Measurements from ENCODE around the gene PLCH2.

GRCh38 chr1:2496746-2497145 lies 20.7 kb downstream of the PLCH2 start:
- TF ChIP-seq, protein P1, sequence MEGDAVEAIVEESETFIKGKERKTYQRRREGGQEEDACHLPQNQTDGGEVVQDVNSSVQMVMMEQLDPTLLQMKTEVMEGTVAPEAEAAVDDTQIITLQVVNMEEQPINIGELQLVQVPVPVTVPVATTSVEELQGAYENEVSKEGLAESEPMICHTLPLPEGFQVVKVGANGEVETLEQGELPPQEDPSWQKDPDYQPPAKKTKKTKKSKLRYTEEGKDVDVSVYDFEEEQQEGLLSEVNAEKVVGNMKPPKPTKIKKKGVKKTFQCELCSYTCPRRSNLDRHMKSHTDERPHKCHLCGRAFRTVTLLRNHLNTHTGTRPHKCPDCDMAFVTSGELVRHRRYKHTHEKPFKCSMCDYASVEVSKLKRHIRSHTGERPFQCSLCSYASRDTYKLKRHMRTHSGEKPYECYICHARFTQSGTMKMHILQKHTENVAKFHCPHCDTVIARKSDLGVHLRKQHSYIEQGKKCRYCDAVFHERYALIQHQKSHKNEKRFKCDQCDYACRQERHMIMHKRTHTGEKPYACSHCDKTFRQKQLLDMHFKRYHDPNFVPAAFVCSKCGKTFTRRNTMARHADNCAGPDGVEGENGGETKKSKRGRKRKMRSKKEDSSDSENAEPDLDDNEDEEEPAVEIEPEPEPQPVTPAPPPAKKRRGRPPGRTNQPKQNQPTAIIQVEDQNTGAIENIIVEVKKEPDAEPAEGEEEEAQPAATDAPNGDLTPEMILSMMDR (IDR thresholded peaks at IDR 0.05), result no peak
- no peak for TF ChIP-seq POLR2A (IDR thresholded peaks at IDR 0.05)

All from body of pancreas (tissue), 4 donors.